Neural cell (in vitro differentiated cells): ENCODE measurements around the gene CDK13. TPM values are rescaled to one million over a fixed set of nuclear protein-coding genes. Genes with fewer than 3 reads are reported as not detected.

ENCODE experiments used
- H2AFZ ChIP-seq: fragments of 200-600, 300-800 bp; sonication (generic), shearing (Covaris generic); 2 replicates; pipeline ENCODE4 v1.6.0; 2014; ENCODE audit warnings: low read depth, mild to moderate bottlenecking, antibody characterized with exemption, low read length, moderate library complexity
- H3F3A ChIP-seq: fragments of 200-600 bp; shearing (Covaris generic); 2 replicates; pipeline ENCODE4 v1.6.1; 2016; ENCODE audit warnings: mild to moderate bottlenecking, moderate library complexity, mixed read lengths, antibody characterized with exemption, low read length; ENCODE audit not compliant: insufficient read depth, poor library complexity, severe bottlenecking
- H3K27ac ChIP-seq: fragments of 200-600, 300-800 bp; sonication (generic), shearing (Covaris generic); 2 replicates; pipeline ENCODE4 v1.5.1; 2014; ENCODE audit warnings: mild to moderate bottlenecking, low read length, moderate library complexity
- H3K27me3 ChIP-seq: fragments of 300-800, 200-600 bp; sonication (generic), shearing (Covaris generic); 2 replicates; pipeline ENCODE4 v1.6.0; 2014; ENCODE audit warnings: mild to moderate bottlenecking, low read depth, low read length, moderate library complexity; ENCODE audit not compliant: insufficient read depth
- H3K36me3 ChIP-seq: fragments of 300-800, 200-600 bp; sonication (generic), shearing (Covaris generic); 2 replicates; pipeline ENCODE4 v1.5.1; 2014; ENCODE audit warnings: mild to moderate bottlenecking, antibody characterized with exemption, low read length, moderate library complexity; ENCODE audit not compliant: insufficient read depth
- H3K4me2 ChIP-seq: fragments of 300-800, 200-600 bp; sonication (generic), shearing (Covaris generic); 2 replicates; pipeline ENCODE4 v1.6.0; 2014; ENCODE audit warnings: mild to moderate bottlenecking, low read length
- H3K4me3 ChIP-seq: fragments of 300-800, 200-600 bp; sonication (generic), shearing (Covaris generic); 2 replicates; pipeline ENCODE4 v1.5.1; 2014; ENCODE audit warnings: mild to moderate bottlenecking, low read length, moderate library complexity
- H3K79me2 ChIP-seq: fragments of 200-600 bp; shearing (Covaris generic); replicated peaks from 2 replicates; pipeline ENCODE4 v1.6.0; 2014; ENCODE audit warnings: mild to moderate bottlenecking, low read length, moderate library complexity; ENCODE audit not compliant: insufficient read depth
- H3K9ac ChIP-seq: fragments of 300-800, 200-600 bp; sonication (generic), shearing (Covaris generic); 2 replicates; pipeline ENCODE4 v1.6.1; 2016; ENCODE audit warnings: mild to moderate bottlenecking, low read length, mixed read lengths
- H3K9me2 ChIP-seq: fragments of 200-600 bp; shearing (Covaris generic); 2 replicates; pipeline ENCODE4 v1.6.1; 2016; ENCODE audit warnings: mild to moderate bottlenecking, low read length, mixed read lengths; ENCODE audit not compliant: insufficient read depth
- H3K9me3 ChIP-seq: fragments of 200-600, 300-800 bp; sonication (generic), shearing (Covaris generic); 2 replicates; pipeline ENCODE4 v1.6.1; 2016; ENCODE audit warnings: mild to moderate bottlenecking, mixed run types, low read length, moderate library complexity, mixed read lengths
- H4K20me1 ChIP-seq: fragments of 200-600 bp; shearing (Covaris generic); 2 replicates; pipeline ENCODE4 v1.6.1; 2016; ENCODE audit warnings: mild to moderate bottlenecking, mixed run types; ENCODE audit not compliant: insufficient read depth
- CTCF ChIP-seq: fragments of 450-650 bp; IDR thresholded peaks from 2 replicates; pipeline ENCODE4 v1.5.1; 2014; ENCODE audit warnings: antibody characterized with exemption, mild to moderate bottlenecking, moderate library complexity; ENCODE audit not compliant: poor library complexity, severe bottlenecking
- EP300 ChIP-seq: fragments of 450-650 bp; conservative IDR thresholded peaks from 2 replicates; pipeline ENCODE4 v1.6.1; 2014; ENCODE audit warnings: antibody characterized with exemption, mild to moderate bottlenecking, moderate library complexity; ENCODE audit not compliant: poor library complexity, severe bottlenecking
- EZH2 ChIP-seq: fragments of 200-600, 300-800 bp; shearing (Covaris generic), sonication (generic); IDR thresholded peaks from 2 replicates; pipeline ENCODE4 v1.6.1; 2014; ENCODE audit warnings: antibody characterized with exemption, low read length, borderline replicate concordance, mild to moderate bottlenecking; ENCODE audit not compliant: insufficient read depth, poor library complexity, severe bottlenecking
- MXI1 ChIP-seq: fragments of 450-650 bp; conservative IDR thresholded peaks from 2 replicates; pipeline ENCODE4 v1.6.1; 2014; ENCODE audit warnings: antibody characterized with exemption, mild to moderate bottlenecking; ENCODE audit not compliant: poor library complexity, severe bottlenecking
- POLR2AphosphoS5 ChIP-seq: IDR thresholded peaks from 2 replicates; pipeline ENCODE4 v1.6.1; 2012
- RAD21 ChIP-seq: fragments of 450-650 bp; conservative IDR thresholded peaks from 2 replicates; pipeline ENCODE4 v1.6.1; 2014; ENCODE audit warnings: antibody characterized with exemption, mild to moderate bottlenecking, moderate library complexity
- REST ChIP-seq: IDR thresholded peaks from 2 replicates; pipeline ENCODE4 v1.6.1; 2012; ENCODE audit warnings: borderline replicate concordance
- SMC3 ChIP-seq: fragments of 450-650 bp; conservative IDR thresholded peaks from 2 replicates; pipeline ENCODE4 v1.6.1; 2014; ENCODE audit warnings: antibody characterized with exemption, mild to moderate bottlenecking, moderate library complexity; ENCODE audit not compliant: poor library complexity
- TAF1 ChIP-seq: IDR thresholded peaks from 2 replicates; pipeline ENCODE4 v1.6.1; 2012; ENCODE audit warnings: low read depth
- polyA plus RNA-seq: library from polyadenylated mRNA; depleted of rRNA; stranded (reverse); fragments of >200 nt; gene quantifications from 2 replicates; pipeline ENCODE4 v1.2.3, GENCODE V29; 2014

Gene CDK13
- polyA plus RNA-seq, 1 donor from 2014 or later, result 27.0 TPM

GRCh38 chr7:39942883-39943282 is 7.2 kb upstream of the CDK13 start:
- Histone ChIP-seq H4K20me1 (no peaks in the 10 kb centered on the region), H2AFZ (no peak overlapping the region), H3K27ac (no peak overlapping the region), H3K27me3 (no peaks in the 10 kb centered on the region), H3K36me3 (no peaks in the 10 kb centered on the region), H3K4me2 (no peak overlapping the region), H3K9me2 (no peaks in the 10 kb centered on the region), H3K9me3 (no peaks in the 10 kb centered on the region), H3K79me2 (no peaks in the 10 kb centered on the region), H3K9ac (no peak overlapping the region), H3F3A (peaks cover 3% of the 10 kb centered on the region), H3K4me3 (no peak overlapping the region)
- no peak for TF ChIP-seq TAF1
- no peak for TF ChIP-seq CTCF
- no peak for TF ChIP-seq REST
- no peak for TF ChIP-seq EZH2
- TF ChIP-seq RAD21, result no peak
- TF ChIP-seq SMC3, result no peak
- no peak for TF ChIP-seq MXI1
- TF ChIP-seq POLR2AphosphoS5, result no peak
- no peak for TF ChIP-seq EP300

GRCh38 chr7:39946693-39947092 is 3.4 kb upstream of the CDK13 start:
- TF ChIP-seq POLR2AphosphoS5, result no peak
- TF ChIP-seq REST, result no peak
- TF ChIP-seq MXI1, result no peak
- TF ChIP-seq TAF1, result no peak
- no peaks in the 10 kb centered on the region for H3K27me3 ChIP-seq
- peaks cover 5% of the 10 kb centered on the region for H4K20me1 ChIP-seq
- H3K79me2 ChIP-seq, result peaks cover under 1% of the 10 kb centered on the region
- H3K9me2 ChIP-seq, result no peaks in the 10 kb centered on the region
- H3K9me3 ChIP-seq, result no peaks in the 10 kb centered on the region
- H3K27ac ChIP-seq, result no peak overlapping the region
- no peak overlapping the region for H3K4me2 ChIP-seq
- H3K9ac ChIP-seq, result no peak overlapping the region
- no peaks in the 10 kb centered on the region for H3K36me3 ChIP-seq
- peaks cover 11% of the 10 kb centered on the region for H3F3A ChIP-seq
- H2AFZ ChIP-seq, result no peak overlapping the region
- no peak overlapping the region for H3K4me3 ChIP-seq
